OCI-LY7 (cell line): ENCODE data around the gene PCYOX1L. TPM values are rescaled to one million over a fixed set of nuclear protein-coding genes. Genes with fewer than 3 reads are reported as not detected.

Experiments used
- BruUV-seq: library from RNA; stranded (reverse); fragments of 400-500 nt; replicated peaks from 2 replicates; lab custom pipeline; 2021; lab: Mats Ljungman, UMichigan
- CTCF ChIA-PET: fragments of 300-600 bp; sonication (Branson Sonifier 250); formaldehyde crosslinking; loops from one replicate; lab custom pipeline; 2022; ENCODE audit warnings: antibody characterized with exemption; ENCODE audit not compliant: unreplicated experiment; lab: Charles Lee
- POLR2A ChIA-PET: fragments of 300-600 bp; sonication (Branson Sonifier 250); formaldehyde crosslinking; loops from one replicate; lab custom pipeline; 2022; ENCODE audit warnings: antibody characterized with exemption; lab: Charles Lee
- DNase-seq: peaks from one replicate; pipeline ENCODE4 v3.0.0-alpha.2; 2015; ENCODE audit warnings: low spot score
- H2AFZ ChIP-seq: fragments of 200-600 bp; sonication (generic), shearing (Covaris generic); 2 replicates; pipeline ENCODE4 v1.6.1; 2014; ENCODE audit warnings: mild to moderate bottlenecking, antibody characterized with exemption, low read length, moderate library complexity
- H3K27ac ChIP-seq: fragments of 200-600 bp; sonication (generic); 2 replicates; pipeline ENCODE4 v1.5.1; 2014; ENCODE audit warnings: mixed run types, low read depth, mild to moderate bottlenecking, moderate library complexity, low read length, inconsistent platforms; ENCODE audit not compliant: poor library complexity, severe bottlenecking
- H3K36me3 ChIP-seq: fragments of 200-600 bp; sonication (generic); 2 replicates; pipeline ENCODE4 v1.6.1; 2014; ENCODE audit warnings: mild to moderate bottlenecking, antibody characterized with exemption, low read length, moderate library complexity, mixed read lengths; ENCODE audit not compliant: insufficient read depth
- H3K4me1 ChIP-seq: fragments of 200-600 bp; sonication (generic); 2 replicates; pipeline ENCODE4 v1.5.1; 2014; ENCODE audit warnings: mild to moderate bottlenecking, low read length; ENCODE audit not compliant: insufficient read depth, poor library complexity, severe bottlenecking
- H3K4me2 ChIP-seq: fragments of 200-600 bp; sonication (generic); 2 replicates; pipeline ENCODE4 v1.6.1; 2014; ENCODE audit warnings: mild to moderate bottlenecking, low read length
- H3K4me3 ChIP-seq: fragments of 200-600 bp; sonication (generic); 2 replicates; pipeline ENCODE4 v1.5.1; 2014; ENCODE audit warnings: mild to moderate bottlenecking, low read depth, low read length; ENCODE audit not compliant: poor library complexity, severe bottlenecking
- H3K79me2 ChIP-seq: fragments of 200-600 bp; sonication (generic); 2 replicates; pipeline ENCODE4 v1.6.1; 2016; ENCODE audit warnings: low read depth, mild to moderate bottlenecking, low read length, moderate library complexity, mixed read lengths; ENCODE audit not compliant: insufficient read depth
- H3K9me2 ChIP-seq: fragments of 200-600 bp; sonication (generic); 2 replicates; pipeline ENCODE4 v1.6.1; 2016; ENCODE audit warnings: mild to moderate bottlenecking, low read length, mixed read lengths; ENCODE audit not compliant: insufficient read depth
- H3K9me3 ChIP-seq: fragments of 200-600 bp; sonication (generic); 2 replicates; pipeline ENCODE4 v1.6.1; 2014; ENCODE audit warnings: mild to moderate bottlenecking, mixed run types, low read length, mixed read lengths
- H4K20me1 ChIP-seq: fragments of 200-600 bp; sonication (generic); 2 replicates; pipeline ENCODE4 v1.6.1; 2014; ENCODE audit warnings: mild to moderate bottlenecking, antibody characterized with exemption, low read length, moderate library complexity, mixed read lengths; ENCODE audit not compliant: insufficient read depth
- EZH2phosphoT487 ChIP-seq: fragments of 200-600 bp; sonication (generic); IDR thresholded peaks from 2 replicates; pipeline ENCODE4 v1.6.1; 2018; ENCODE audit warnings: low read depth, borderline replicate concordance, mild to moderate bottlenecking, mixed run types, antibody characterized with exemption, low read length, moderate library complexity, mixed read lengths
- intact Hi-C: fragments of 100-400 bp; cut with micrococcal nuclease; formaldehyde crosslinking; loops from one replicate; pipeline ENCODE4 v1.10.0; 2022; ENCODE audit not compliant: unreplicated experiment
- total RNA-seq, 2 experiments: library from RNA; depleted of rRNA in 1 of 2; stranded (reverse); fragments of >200 nt in 1 of 2; shearing (Covaris generic) in 1 of 2; gene quantifications; 2 replicates each; pipeline ENCODE4 v1.2.3, GENCODE V29; 2014 to 2022
- TF ChIP-seq, protein P1 (sequence below): fragments of 200-600 bp; sonication (generic); conservative IDR thresholded peaks from 2 replicates; pipeline ENCODE4 v1.5.1; 2014; ENCODE audit warnings: mild to moderate bottlenecking, antibody characterized with exemption, low read length, moderate library complexity, mixed read lengths

PCYOX1L gene
- total RNA-seq, 2 experiments from 2014 or later = 22.5 to 33.3 TPM

DNA sequence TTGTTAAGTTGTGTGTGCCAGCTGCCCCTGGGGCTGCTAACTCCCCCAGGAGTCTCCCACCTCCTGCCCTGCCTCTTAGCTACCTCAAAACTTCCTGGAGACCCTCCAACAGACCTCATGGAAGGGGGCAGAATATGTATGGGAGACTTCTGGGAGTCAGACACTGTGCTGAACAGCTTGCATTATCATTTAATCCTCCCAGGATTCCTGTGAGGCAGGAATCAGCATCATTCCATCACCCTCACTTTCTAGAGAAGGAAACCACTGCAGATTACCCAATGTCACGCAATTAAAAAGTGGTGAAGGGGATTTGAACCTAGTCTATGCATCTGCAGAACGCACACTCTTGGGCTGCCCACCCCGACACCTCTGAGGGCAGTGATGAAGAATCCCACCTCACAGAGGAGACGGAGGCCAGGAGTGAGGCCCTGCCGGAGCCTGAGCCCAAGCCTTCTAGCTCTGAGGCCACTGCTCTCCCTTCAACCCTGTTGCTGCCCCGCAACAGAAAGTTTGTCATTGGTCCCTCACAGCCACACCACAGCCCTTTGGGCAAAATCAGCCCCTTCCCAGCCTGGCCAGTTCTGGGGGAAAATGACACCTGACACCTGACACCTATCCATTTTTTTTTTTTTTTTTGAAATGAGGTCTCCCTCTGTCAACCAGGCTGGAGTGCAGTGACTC lies 51.6 kb downstream of the PCYOX1L start:
- intact Hi-C loops = no loop called here
- Histone ChIP-seq H3K9me2 (no peaks in the 10 kb centered on the region), H3K4me3 (no peak overlapping the region), H3K4me2 (no peak overlapping the region), H3K36me3 (no peaks in the 10 kb centered on the region), H3K4me1 (no peaks in the 10 kb centered on the region), H4K20me1 (no peaks in the 10 kb centered on the region), H3K27ac (no peak overlapping the region), H3K9me3 (no peaks in the 10 kb centered on the region), H3K79me2 (no peaks in the 10 kb centered on the region), H2AFZ (no peak overlapping the region)
- no peak for TF ChIP-seq EZH2phosphoT487
- TF ChIP-seq, protein P1, sequence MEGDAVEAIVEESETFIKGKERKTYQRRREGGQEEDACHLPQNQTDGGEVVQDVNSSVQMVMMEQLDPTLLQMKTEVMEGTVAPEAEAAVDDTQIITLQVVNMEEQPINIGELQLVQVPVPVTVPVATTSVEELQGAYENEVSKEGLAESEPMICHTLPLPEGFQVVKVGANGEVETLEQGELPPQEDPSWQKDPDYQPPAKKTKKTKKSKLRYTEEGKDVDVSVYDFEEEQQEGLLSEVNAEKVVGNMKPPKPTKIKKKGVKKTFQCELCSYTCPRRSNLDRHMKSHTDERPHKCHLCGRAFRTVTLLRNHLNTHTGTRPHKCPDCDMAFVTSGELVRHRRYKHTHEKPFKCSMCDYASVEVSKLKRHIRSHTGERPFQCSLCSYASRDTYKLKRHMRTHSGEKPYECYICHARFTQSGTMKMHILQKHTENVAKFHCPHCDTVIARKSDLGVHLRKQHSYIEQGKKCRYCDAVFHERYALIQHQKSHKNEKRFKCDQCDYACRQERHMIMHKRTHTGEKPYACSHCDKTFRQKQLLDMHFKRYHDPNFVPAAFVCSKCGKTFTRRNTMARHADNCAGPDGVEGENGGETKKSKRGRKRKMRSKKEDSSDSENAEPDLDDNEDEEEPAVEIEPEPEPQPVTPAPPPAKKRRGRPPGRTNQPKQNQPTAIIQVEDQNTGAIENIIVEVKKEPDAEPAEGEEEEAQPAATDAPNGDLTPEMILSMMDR = no peak
- ChIA-PET POLR2A (interaction anchor here (0.5 kb wide), 1 partner anchor 50 kb away, joined by 4 read pairs; no protein-coding TSS in a partner anchor), CTCF (interaction anchor here (0.7 kb wide), 1 partner anchor 11 kb away, joined by 3 read pairs; no protein-coding TSS in a partner anchor)
- BruUV-seq = no TSS peak
- no peak for DNase-seq

DNA sequence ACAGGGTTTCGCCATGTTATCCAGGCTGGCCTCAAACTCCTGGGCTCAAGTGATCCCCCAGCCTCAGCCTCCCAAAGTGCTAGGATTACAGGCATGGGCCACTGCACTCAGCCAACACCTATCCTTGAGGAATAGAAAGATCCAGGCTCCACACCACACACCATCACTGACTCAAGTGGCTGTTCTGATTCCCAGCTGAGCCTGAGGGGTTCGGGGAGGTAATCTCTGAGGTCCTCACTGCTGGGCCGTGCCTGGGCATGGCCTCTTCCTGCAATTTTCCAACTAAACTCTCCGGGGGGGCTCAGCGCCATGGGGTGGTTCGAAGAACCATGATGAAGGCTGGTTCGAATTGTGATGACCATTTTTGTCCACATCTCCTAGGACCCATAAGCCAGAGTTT lies 52.2 kb downstream of the PCYOX1L start:
- TF ChIP-seq EZH2phosphoT487 = no peak
- TF ChIP-seq, protein P1 = no peak
- ChIA-PET CTCF (no interaction called here), POLR2A (no interaction called here)
- Histone ChIP-seq H3K27ac (no peak overlapping the region), H3K4me2 (no peak overlapping the region), H4K20me1 (no peaks in the 10 kb centered on the region), H3K4me1 (no peaks in the 10 kb centered on the region), H3K4me3 (no peak overlapping the region), H3K36me3 (no peaks in the 10 kb centered on the region), H3K9me3 (no peaks in the 10 kb centered on the region), H2AFZ (no peak overlapping the region), H3K79me2 (no peaks in the 10 kb centered on the region), H3K9me2 (no peaks in the 10 kb centered on the region)
- no peak for DNase-seq
- intact Hi-C loops = no loop called here
- no TSS peak for BruUV-seq

GRCh38 chr5:149410721-149411432 lies 53.0 kb downstream of the PCYOX1L start:
- Histone ChIP-seq H2AFZ (no peak overlapping the region), H3K4me2 (no peak overlapping the region), H3K9me2 (no peaks in the 10 kb centered on the region), H3K79me2 (no peaks in the 10 kb centered on the region), H4K20me1 (no peaks in the 10 kb centered on the region), H3K9me3 (no peaks in the 10 kb centered on the region), H3K4me3 (no peak overlapping the region), H3K36me3 (no peaks in the 10 kb centered on the region), H3K27ac (no peak overlapping the region), H3K4me1 (no peaks in the 10 kb centered on the region)
- no TSS peak for BruUV-seq
- no peak for TF ChIP-seq EZH2phosphoT487
- TF ChIP-seq, protein P1 = no peak
- intact Hi-C loops = no loop called here
- DNase-seq = no peak
- POLR2A ChIA-PET = no interaction called here
- CTCF ChIA-PET = no interaction called here
